ENCODE measurements around the gene TDRKH. TPM values are rescaled to one million over a fixed set of nuclear protein-coding genes. Genes with fewer than 3 reads are reported as not detected.
A peak's percentile ranks its signal among the peaks of the same experiment; 100 is the strongest.
"Not testable (repeated sequence)": the region's sequence is repeated elsewhere in the genome, so short reads cannot be mapped to it uniquely, and the experiment has no call there.

Gene TDRKH
- total RNA-seq, 1 donor from 2014 or later, result 27.2 TPM

DNA sequence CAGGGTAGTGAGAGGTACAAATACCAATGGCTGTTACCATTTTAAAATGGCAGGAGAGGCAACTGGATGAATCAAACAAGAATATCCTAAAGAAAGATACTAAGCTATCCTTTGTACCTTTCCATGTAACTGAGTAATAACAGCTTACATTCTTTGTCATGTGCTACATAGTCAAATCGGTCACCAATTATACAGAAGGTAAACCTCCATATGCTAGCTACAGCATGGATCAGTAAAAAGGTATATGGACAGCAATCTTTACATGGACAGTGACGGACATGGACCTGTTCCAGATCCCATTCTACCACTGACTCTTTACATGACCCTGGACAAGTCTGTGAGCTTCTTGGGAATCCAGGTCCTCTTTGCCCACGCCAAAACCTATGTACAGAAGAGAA, 13.6 kb downstream of the TDRKH start:
- H3K9me3 Mint-ChIP-seq (ENCODE audit: unreplicated experiment), result no peaks in the 10 kb centered on the region
- H3K4me1 Mint-ChIP-seq (ENCODE audit: unreplicated experiment), result no peaks in the 10 kb centered on the region
- H3K27me3 Mint-ChIP-seq (ENCODE audit: unreplicated experiment), result peaks cover 2% of the 10 kb centered on the region
- TF ChIP-seq, protein P1, sequence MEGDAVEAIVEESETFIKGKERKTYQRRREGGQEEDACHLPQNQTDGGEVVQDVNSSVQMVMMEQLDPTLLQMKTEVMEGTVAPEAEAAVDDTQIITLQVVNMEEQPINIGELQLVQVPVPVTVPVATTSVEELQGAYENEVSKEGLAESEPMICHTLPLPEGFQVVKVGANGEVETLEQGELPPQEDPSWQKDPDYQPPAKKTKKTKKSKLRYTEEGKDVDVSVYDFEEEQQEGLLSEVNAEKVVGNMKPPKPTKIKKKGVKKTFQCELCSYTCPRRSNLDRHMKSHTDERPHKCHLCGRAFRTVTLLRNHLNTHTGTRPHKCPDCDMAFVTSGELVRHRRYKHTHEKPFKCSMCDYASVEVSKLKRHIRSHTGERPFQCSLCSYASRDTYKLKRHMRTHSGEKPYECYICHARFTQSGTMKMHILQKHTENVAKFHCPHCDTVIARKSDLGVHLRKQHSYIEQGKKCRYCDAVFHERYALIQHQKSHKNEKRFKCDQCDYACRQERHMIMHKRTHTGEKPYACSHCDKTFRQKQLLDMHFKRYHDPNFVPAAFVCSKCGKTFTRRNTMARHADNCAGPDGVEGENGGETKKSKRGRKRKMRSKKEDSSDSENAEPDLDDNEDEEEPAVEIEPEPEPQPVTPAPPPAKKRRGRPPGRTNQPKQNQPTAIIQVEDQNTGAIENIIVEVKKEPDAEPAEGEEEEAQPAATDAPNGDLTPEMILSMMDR (IDR thresholded peaks at IDR 0.05; ENCODE audit: unreplicated experiment), result no peak
- no peak overlapping the region for H3K4me3 Mint-ChIP-seq (ENCODE audit: unreplicated experiment)
- no peak for DNase-seq (ENCODE audit: low spot score)
- H3K27ac Mint-ChIP-seq (ENCODE audit: unreplicated experiment), result no peak overlapping the region
- H3K36me3 Mint-ChIP-seq (ENCODE audit: low read depth, unreplicated experiment), result peaks cover 35% of the 10 kb centered on the region

DNA sequence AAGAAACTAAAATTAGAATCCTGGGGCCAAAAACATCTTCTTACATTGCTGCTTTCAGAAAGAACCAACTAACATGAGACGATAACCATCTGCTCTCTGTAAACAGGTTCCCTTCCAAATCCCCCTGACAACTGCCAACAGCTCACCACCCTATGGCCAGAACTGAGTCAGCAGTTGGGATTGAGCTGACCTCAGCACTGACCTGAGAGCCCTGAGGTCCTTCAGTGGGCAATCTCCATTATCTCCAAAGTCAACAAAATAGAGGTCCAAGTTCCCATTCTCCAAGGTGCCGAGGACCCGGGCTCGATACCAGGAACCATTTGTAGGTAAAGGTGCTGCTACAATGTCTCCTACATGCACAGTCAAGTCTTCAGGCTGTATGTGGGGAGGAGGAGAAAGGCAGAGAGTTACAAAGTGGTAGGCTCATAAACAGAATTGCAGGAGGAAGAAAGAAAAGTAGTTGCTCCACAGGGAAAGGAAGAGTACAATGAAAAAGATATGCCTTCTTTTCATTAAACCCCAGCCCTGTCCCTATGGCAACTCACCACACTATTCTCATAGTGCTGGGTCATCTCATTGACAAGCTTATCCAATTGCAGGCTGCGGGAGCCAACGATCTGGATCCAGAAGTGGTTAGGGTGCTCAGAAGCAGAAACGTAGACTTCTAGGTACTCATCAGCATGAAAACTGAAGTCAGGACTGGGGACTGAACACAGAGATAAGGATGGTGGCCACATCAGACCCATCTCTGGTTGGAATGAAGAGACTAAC, 14.2 kb downstream of the TDRKH start:
- Mint-ChIP-seq H3K4me3 (ENCODE audit: unreplicated experiment) (no peak overlapping the region), H3K27ac (ENCODE audit: unreplicated experiment) (no peak overlapping the region), H3K4me1 (ENCODE audit: unreplicated experiment) (no peaks in the 10 kb centered on the region), H3K27me3 (ENCODE audit: unreplicated experiment) (peaks cover 2% of the 10 kb centered on the region), H3K36me3 (ENCODE audit: low read depth, unreplicated experiment) (peaks cover 35% of the 10 kb centered on the region), H3K9me3 (ENCODE audit: unreplicated experiment) (no peaks in the 10 kb centered on the region)
- TF ChIP-seq, protein P1 (IDR thresholded peaks at IDR 0.05; ENCODE audit: unreplicated experiment), result no peak
- no peak for DNase-seq (ENCODE audit: low spot score)

- DNase-seq (ENCODE audit: low spot score), result no peak
- Mint-ChIP-seq H3K27me3 (ENCODE audit: unreplicated experiment) (peaks cover 2% of the 10 kb centered on the region), H3K4me1 (ENCODE audit: unreplicated experiment) (no peaks in the 10 kb centered on the region), H3K27ac (ENCODE audit: unreplicated experiment) (no peak overlapping the region), H3K9me3 (ENCODE audit: unreplicated experiment) (no peaks in the 10 kb centered on the region), H3K36me3 (ENCODE audit: low read depth, unreplicated experiment) (peaks cover 38% of the 10 kb centered on the region), H3K4me3 (ENCODE audit: unreplicated experiment) (no peak overlapping the region)
- TF ChIP-seq, protein P1 (IDR thresholded peaks at IDR 0.05; ENCODE audit: unreplicated experiment), result no peak
Observed at GRCh38 chr1:151774256-151774922, 15.9 kb downstream of the TDRKH start.

GRCh38 chr1:151773702-151774101, 16.6 kb downstream of the TDRKH start:
- Mint-ChIP-seq H3K9me3 (ENCODE audit: unreplicated experiment) (no peaks in the 10 kb centered on the region), H3K27ac (ENCODE audit: unreplicated experiment) (peak overlapping the region; percentile 39), H3K36me3 (ENCODE audit: low read depth, unreplicated experiment) (peaks cover 31% of the 10 kb centered on the region), H3K4me3 (ENCODE audit: unreplicated experiment) (no peak overlapping the region), H3K27me3 (ENCODE audit: unreplicated experiment) (peaks cover 2% of the 10 kb centered on the region), H3K4me1 (ENCODE audit: unreplicated experiment) (no peaks in the 10 kb centered on the region)
- TF ChIP-seq, protein P1 (IDR thresholded peaks at IDR 0.05; ENCODE audit: unreplicated experiment), result no peak
- no peak for DNase-seq (ENCODE audit: low spot score)

GRCh38 chr1:151769270-151769669, 21.0 kb downstream of the TDRKH start:
- not testable (repeated sequence) for DNase-seq (ENCODE audit: low spot score); H3K4me3 Mint-ChIP-seq (ENCODE audit: unreplicated experiment); H3K9me3 Mint-ChIP-seq (ENCODE audit: unreplicated experiment); H3K4me1 Mint-ChIP-seq (ENCODE audit: unreplicated experiment); H3K27ac Mint-ChIP-seq (ENCODE audit: unreplicated experiment); H3K27me3 Mint-ChIP-seq (ENCODE audit: unreplicated experiment)
- H3K36me3 Mint-ChIP-seq (ENCODE audit: low read depth, unreplicated experiment), result peaks cover 30% of the 10 kb centered on the region

DNA sequence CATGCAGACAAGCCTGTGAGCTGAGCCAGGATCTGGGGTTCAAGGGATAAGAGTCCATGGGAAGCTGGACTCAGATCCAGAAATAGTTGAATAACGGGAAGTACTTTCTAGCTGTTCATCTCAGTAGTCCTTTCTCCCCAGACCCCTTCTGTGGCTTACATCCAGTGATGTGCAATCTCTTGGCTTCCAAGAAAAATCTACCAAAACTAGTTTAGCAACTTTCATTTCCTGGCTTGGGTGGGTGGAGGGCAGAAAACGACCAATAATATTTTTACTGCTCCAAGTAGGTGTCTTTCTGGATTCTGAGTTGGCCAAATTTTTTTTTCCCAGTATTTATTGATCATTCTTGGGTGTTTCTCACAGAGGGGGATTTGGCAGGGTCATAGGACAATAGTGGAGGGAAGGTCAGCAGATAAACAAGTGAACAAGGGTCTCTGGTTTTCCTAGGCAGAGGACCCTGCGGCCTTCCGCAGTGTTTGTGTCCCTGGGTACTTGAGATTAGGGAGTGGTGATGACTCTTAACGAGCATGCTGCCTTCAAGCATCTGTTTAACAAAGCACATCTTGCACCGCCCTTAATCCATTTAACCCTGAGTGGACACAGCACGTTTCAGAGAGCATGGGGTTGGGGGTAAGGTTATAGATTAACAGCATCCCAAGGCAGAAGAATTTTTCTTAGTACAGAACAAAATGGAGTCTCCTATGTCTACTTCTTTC, 21.8 kb downstream of the TDRKH start:
- not testable (repeated sequence) for H3K9me3 Mint-ChIP-seq (ENCODE audit: unreplicated experiment); H3K4me1 Mint-ChIP-seq (ENCODE audit: unreplicated experiment); DNase-seq (ENCODE audit: low spot score); H3K27me3 Mint-ChIP-seq (ENCODE audit: unreplicated experiment); H3K27ac Mint-ChIP-seq (ENCODE audit: unreplicated experiment)
- peaks cover 22% of the 10 kb centered on the region for H3K36me3 Mint-ChIP-seq (ENCODE audit: low read depth, unreplicated experiment)
- peak overlapping the region; percentile 60 for H3K4me3 Mint-ChIP-seq (ENCODE audit: unreplicated experiment)
